BJ (cell line): Measurements from ENCODE around the gene ATRAID. TPM values are rescaled to one million over a fixed set of nuclear protein-coding genes. Genes with fewer than 3 reads are reported as not detected.
A peak's percentile ranks its signal among the peaks of the same experiment; 100 is the strongest.

Experiments used
- CTCF ChIA-PET: fragments of 350-600 bp; formaldehyde crosslinking; extraction: SDS; loops from one replicate; lab custom pipeline; 2021; ENCODE audit warnings: antibody characterized with exemption, inconsistent platforms; lab: Yijun Ruan, JAX
- POLR2A ChIA-PET: fragments of 300-600 bp; sonication (Branson Sonifier 250); formaldehyde crosslinking; extraction: SDS; loops from one replicate; lab custom pipeline; 2021; ENCODE audit warnings: antibody characterized with exemption; lab: Charles Lee
- DNase-seq: peaks from one replicate; pipeline ENCODE4 v3.0.0-alpha.2; 2011; ENCODE audit warnings: low read depth
- H3K27me3 ChIP-seq: 2 replicates; pipeline ENCODE4 v1.6.0; 2011; ENCODE audit warnings: low read length; ENCODE audit not compliant: control insufficient read depth, insufficient read depth
- H3K36me3 ChIP-seq: 2 replicates; pipeline ENCODE4 v1.5.1; 2011; ENCODE audit warnings: low read length; ENCODE audit not compliant: control insufficient read depth, insufficient read depth
- H3K4me3 ChIP-seq: 2 replicates; pipeline ENCODE4 v1.5.1; 2011; ENCODE audit warnings: low read depth, mild to moderate bottlenecking, control low read depth, low read length
- polyA plus RNA-seq: library from polyadenylated mRNA; depleted of rRNA; stranded (reverse); fragments of >200 nt; gene quantifications from 2 replicates; pipeline ENCODE4 v1.2.3, GENCODE V29; 2011
- TF ChIP-seq, protein P1 (sequence below): IDR thresholded peaks from 2 replicates; pipeline ENCODE4 v1.5.1; 2011; ENCODE audit warnings: low read depth, mild to moderate bottlenecking, control low read depth, inconsistent platforms, low read length, moderate library complexity; ENCODE audit not compliant: insufficient read depth

ATRAID gene
- polyA plus RNA-seq, 1 experiment = 217 TPM

DNA sequence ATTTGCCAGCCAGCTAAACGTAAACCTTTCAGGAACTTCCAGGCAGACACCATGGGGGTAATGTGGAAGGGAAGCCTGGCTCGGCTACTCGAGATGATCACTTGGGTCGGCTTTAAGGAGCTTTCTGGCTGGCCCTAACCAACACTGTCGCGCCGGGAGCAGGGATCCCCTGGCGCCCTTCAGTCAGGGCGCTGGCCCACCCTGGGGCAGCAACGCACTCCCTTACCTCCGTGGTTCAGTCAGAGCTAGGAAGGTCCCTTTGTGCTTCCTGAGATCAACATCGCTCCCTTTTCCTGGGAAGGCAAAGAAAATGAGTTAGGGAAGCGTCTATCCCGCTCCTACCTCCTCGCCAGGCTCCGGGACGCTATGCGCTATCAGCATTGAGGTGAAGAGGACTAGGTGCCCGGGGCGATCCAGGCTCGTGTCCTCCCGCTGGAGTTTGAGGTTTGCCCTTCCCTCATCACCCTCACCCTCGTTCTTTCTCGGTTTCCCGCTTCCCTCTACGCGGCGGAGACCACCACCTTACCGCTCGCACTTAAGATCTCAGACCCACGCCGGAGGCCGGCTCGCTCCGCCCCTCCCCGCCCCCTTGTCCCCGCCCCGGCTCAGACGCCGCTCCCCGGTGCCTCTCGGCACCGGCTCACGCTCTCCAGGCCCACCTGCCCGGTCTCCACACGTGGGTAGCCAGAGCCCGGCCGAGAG is 449 bp upstream of the ATRAID start:
- peak overlapping the region; percentile 87 for H3K4me3 ChIP-seq
- ChIA-PET CTCF (interaction anchor here (0.6 to 1.1 kb wide), 3 partner anchors 11 to 68 kb away, joined by 3 read pairs; no protein-coding TSS in a partner anchor), POLR2A (interaction anchor here (0.6 to 0.7 kb wide), 3 partner anchors 77 to 1595 kb away, joined by 3 to 7 read pairs (median 3); partner anchors contain the start of gene PREB)
- H3K27me3 ChIP-seq = no peaks in the 10 kb centered on the region
- TF ChIP-seq, protein P1, sequence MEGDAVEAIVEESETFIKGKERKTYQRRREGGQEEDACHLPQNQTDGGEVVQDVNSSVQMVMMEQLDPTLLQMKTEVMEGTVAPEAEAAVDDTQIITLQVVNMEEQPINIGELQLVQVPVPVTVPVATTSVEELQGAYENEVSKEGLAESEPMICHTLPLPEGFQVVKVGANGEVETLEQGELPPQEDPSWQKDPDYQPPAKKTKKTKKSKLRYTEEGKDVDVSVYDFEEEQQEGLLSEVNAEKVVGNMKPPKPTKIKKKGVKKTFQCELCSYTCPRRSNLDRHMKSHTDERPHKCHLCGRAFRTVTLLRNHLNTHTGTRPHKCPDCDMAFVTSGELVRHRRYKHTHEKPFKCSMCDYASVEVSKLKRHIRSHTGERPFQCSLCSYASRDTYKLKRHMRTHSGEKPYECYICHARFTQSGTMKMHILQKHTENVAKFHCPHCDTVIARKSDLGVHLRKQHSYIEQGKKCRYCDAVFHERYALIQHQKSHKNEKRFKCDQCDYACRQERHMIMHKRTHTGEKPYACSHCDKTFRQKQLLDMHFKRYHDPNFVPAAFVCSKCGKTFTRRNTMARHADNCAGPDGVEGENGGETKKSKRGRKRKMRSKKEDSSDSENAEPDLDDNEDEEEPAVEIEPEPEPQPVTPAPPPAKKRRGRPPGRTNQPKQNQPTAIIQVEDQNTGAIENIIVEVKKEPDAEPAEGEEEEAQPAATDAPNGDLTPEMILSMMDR = no peak
- H3K36me3 ChIP-seq = peaks cover 8% of the 10 kb centered on the region
- no peak for DNase-seq

DNA sequence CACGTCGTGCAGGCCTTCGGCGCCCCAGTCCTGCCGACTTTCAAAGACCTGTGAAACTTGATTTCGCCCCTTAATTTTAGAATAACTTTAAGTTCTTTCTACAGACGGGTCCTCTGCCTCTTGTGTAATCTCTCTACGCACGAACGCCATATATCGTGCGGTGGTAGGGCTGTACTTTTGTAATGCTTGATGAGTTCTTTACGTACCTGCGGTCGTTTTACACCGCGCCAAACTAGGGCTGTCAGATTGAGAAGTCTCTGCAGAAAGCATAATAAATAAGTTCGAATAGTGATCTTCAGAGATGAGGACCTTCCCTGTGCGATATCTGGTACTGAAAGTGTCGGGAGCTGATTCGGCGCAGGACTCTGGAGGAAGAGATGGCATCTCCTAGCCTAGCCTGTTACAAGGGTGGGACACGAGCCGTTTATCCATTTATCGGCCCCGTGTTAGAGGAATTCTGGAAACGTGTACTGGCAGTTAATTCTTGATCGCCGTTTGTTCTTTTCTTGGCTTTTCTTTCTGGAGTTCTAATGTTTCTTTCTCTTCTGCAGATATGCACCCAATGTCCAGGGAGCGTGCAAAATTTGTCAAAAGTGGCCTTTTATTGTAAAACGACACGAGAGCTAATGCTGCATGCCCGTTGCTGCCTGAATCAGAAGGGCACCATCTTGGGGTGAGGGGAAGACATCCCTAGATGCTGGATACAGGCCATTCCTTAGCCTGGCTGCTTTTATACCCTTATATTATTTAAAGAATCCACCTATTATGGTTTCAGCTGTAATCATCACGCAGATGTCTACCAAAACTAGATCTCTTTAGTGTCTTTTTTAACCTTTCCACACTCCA is 1.0 kb downstream of the ATRAID start:
- no peak for DNase-seq
- TF ChIP-seq, protein P1 = no peak
- peak overlapping the region; percentile 87 for H3K4me3 ChIP-seq
- POLR2A ChIA-PET = interaction anchor here (0.6 to 0.7 kb wide), 3 partner anchors 17 to 1170 kb away, joined by 3 to 10 read pairs (median 5); no protein-coding TSS in a partner anchor
- no peaks in the 10 kb centered on the region for H3K27me3 ChIP-seq
- CTCF ChIA-PET = interaction anchor here (1.0 kb wide), 1 partner anchor 37 kb away, joined by 3 read pairs; no protein-coding TSS in a partner anchor
- H3K36me3 ChIP-seq = peaks cover 3% of the 10 kb centered on the region

DNA sequence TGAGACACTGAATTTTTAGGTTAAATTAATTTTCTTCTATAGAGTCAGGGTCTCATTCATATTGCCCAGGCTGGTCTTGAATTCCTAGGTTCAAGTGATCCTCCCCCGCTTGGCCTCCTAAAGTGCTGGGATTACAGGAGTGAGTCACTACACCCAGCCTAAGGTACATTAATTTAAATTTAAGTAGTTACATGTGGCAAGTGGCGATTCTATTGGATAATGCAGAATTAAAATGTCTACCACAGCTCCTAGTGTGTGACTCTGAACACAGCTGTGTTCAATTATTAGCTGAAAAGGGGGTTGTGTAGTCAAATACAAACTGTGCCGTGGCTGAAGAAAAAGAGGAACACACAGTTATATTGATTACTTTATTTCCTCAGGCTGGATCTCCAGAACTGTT is 3.1 kb downstream of the ATRAID start:
- no peaks in the 10 kb centered on the region; the same call in 1 of the 2 replicates for H3K36me3 ChIP-seq
- TF ChIP-seq, protein P1 = no peak
- ChIA-PET CTCF (interaction anchor here (1.0 to 1.3 kb wide), 2 partner anchors 87 to 90 kb away, joined by 3 read pairs; no protein-coding TSS in a partner anchor), POLR2A (no interaction called here)
- no peak for DNase-seq
- H3K27me3 ChIP-seq = no peaks in the 10 kb centered on the region
- no peak overlapping the region for H3K4me3 ChIP-seq

DNA sequence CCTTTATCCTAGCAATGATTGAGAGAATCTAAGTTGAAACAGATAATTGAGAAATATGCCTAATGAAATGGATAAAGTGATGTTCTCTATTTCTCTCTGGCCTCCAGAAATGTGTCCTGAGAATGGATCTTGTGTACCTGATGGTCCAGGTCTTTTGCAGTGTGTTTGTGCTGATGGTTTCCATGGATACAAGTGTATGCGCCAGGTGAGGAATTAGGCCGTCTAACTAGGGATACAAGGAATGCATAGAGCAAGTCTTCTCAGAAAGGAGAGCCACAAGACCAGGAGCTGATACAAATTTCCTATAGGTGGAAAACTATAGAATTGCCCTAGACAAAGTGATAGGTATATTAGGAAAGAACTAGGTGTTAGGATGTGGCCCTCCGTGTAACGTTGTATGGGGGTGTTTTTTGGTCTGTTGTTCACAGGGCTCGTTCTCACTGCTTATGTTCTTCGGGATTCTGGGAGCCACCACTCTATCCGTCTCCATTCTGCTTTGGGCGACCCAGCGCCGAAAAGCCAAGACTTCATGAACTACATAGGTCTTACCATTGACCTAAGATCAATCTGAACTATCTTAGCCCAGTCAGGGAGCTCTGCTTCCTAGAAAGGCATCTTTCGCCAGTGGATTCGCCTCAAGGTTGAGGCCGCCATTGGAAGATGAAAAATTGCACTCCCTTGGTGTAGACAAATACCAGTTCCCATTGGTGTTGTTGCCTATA is 4.7 kb downstream of the ATRAID start:
- ChIA-PET POLR2A (no interaction called here), CTCF (interaction anchor here (1.0 to 1.4 kb wide), 3 partner anchors 11 to 63 kb away, joined by 3 read pairs; no protein-coding TSS in a partner anchor)
- Histone ChIP-seq H3K27me3 (no peaks in the 10 kb centered on the region), H3K4me3 (peak overlapping the region; percentile 71), H3K36me3 (peaks cover 3% of the 10 kb centered on the region; the same call in 1 of the 2 replicates)
- TF ChIP-seq, protein P1 = no peak
- no peak for DNase-seq
